PC-9 (cell line): Measurements from ENCODE around the gene EDRF1. TPM values are rescaled to one million over a fixed set of nuclear protein-coding genes. Genes with fewer than 3 reads are reported as not detected.

Experiments
- BruUV-seq: library from RNA; stranded (reverse); fragments of 400-500 nt; replicated peaks from 2 replicates; lab custom pipeline; 2021; lab: Mats Ljungman, UMichigan
- CTCF ChIA-PET: fragments of 300-600 bp; sonication (Branson Sonifier 250); formaldehyde crosslinking; loops from one replicate; lab custom pipeline; 2022; ENCODE audit warnings: antibody characterized with exemption; lab: Charles Lee
- POLR2A ChIA-PET: fragments of 300-600 bp; sonication (Branson Sonifier 250); formaldehyde crosslinking; loops from one replicate; lab custom pipeline; 2022; ENCODE audit warnings: antibody characterized with exemption; ENCODE audit not compliant: unreplicated experiment; lab: Charles Lee
- DNase-seq, 2 experiments: peaks; one replicate each; pipeline versions ENCODE4 v3.0.0 to v3.0.0-alpha.2; 2015 to 2022; ENCODE audit warnings: mixed read lengths in 1 of 2
- H2AFZ ChIP-seq: fragments of 200-600 bp; sonication (generic); 2 replicates; pipeline ENCODE4 v1.8.1; 2017; ENCODE audit warnings: antibody characterized with exemption
- H3F3A ChIP-seq: fragments of 200-600 bp; sonication (generic); 2 replicates; pipeline ENCODE4 v1.8.1; 2017; ENCODE audit warnings: antibody characterized with exemption, mild to moderate bottlenecking, low read depth; ENCODE audit not compliant: insufficient read depth
- H3K27ac ChIP-seq: fragments of 200-600 bp; sonication (generic); 2 replicates; pipeline ENCODE4 v1.6.1; 2016; ENCODE audit warnings: mixed run types
- H3K27me3 ChIP-seq: fragments of 200-600 bp; sonication (generic); 2 replicates; pipeline ENCODE4 v1.6.1; 2016; ENCODE audit warnings: low read depth, mixed run types; ENCODE audit not compliant: insufficient read depth
- H3K36me3 ChIP-seq: fragments of 200-600 bp; sonication (generic); 2 replicates; pipeline ENCODE4 v1.6.1; 2016; ENCODE audit warnings: low read depth, mixed run types
- H3K4me1 ChIP-seq: fragments of 200-600 bp; sonication (generic); replicated peaks from 2 replicates; pipeline ENCODE4 v1.6.1; 2016; ENCODE audit warnings: mixed run types; ENCODE audit not compliant: insufficient read depth
- H3K4me2 ChIP-seq: fragments of 200-600 bp; sonication (generic); 2 replicates; pipeline ENCODE4 v1.6.1; 2017; ENCODE audit warnings: mixed run types
- H3K4me3 ChIP-seq: fragments of 200-600 bp; sonication (generic); 2 replicates; pipeline ENCODE4 v1.6.1; 2016; ENCODE audit warnings: mixed run types
- H3K79me2 ChIP-seq: fragments of 200-600 bp; sonication (generic); 2 replicates; pipeline ENCODE4 v1.6.1; 2017; ENCODE audit warnings: low read depth, mixed run types
- H3K9me2 ChIP-seq: fragments of 200-600 bp; sonication (generic); 2 replicates; pipeline ENCODE4 v1.8.1; 2017; ENCODE audit warnings: mild to moderate bottlenecking; ENCODE audit not compliant: insufficient read depth
- H3K9me3 ChIP-seq: fragments of 200-600 bp; sonication (generic); 2 replicates; pipeline ENCODE4 v1.8.1; 2016; ENCODE audit warnings: low read depth; ENCODE audit not compliant: insufficient read depth
- H4K20me1 ChIP-seq: fragments of 200-600 bp; sonication (generic); 2 replicates; pipeline ENCODE4 v1.8.1; 2017; ENCODE audit not compliant: insufficient read depth
- EZH2 ChIP-seq: fragments of 200-600 bp; sonication (generic); IDR thresholded peaks from 2 replicates; pipeline ENCODE4 v1.8.0; 2017; ENCODE audit warnings: antibody characterized with exemption, low read depth
- intact Hi-C: fragments of 100-400 bp; cut with micrococcal nuclease; formaldehyde crosslinking; loops from one replicate; pipeline ENCODE4 v1.10.0; 2022; ENCODE audit not compliant: unreplicated experiment
- total RNA-seq: library from RNA; stranded (reverse); gene quantifications from 2 replicates; pipeline ENCODE4 v1.2.3, GENCODE V29; 2021
- TF ChIP-seq, protein P1 (sequence below): fragments of 200-600 bp; sonication (generic); conservative IDR thresholded peaks from 2 replicates; pipeline ENCODE4 v1.6.1; 2017; ENCODE audit warnings: mixed run types, antibody characterized with exemption, mild to moderate bottlenecking, moderate library complexity

EDRF1 gene
- total RNA-seq, 1 experiment from 2014 or later, result 21.7 TPM

DNA sequence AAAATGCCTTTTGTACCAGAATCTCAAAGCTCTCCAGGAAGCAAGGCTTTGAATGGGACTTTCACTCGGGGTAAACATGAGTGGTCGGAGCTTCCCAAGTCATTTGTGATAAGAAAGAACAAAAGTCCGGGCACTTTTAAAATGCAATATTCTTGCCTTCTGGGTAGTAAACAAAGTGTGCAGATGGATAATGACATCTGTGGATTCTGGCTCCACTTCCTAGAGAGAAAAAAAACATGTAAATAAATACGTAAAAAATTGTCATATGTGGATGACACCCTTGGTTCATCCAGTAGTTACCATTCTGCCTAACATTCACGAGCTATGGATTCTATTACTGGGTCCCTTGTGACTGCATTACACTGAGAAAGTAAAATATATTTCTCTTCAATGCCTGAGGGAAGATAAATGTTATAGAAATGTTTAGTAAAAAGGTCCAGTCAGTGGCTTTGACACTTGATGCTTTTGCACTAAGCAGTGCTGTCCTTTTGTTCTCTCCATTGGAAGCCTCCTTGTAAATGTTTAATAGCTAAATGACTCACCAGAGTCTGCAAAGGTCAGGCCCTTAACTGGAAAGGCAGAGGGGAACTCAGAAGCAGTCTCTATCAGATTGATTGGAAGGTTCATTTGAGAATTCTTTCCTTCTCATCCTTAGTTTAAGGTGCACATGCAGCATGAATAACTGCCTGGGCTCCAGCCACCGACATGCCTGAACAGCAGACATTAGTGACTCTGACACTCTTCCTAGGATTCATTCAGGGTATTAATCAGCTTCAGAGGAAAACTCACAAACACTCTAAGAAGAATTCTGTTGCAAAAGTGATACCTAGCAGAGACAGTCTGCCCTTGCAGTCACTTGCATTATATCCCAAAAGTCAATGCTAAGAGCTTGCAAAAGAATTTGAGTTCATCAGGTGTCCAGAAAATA lies 11.7 kb upstream of the EDRF1 start:
- Histone ChIP-seq H2AFZ (no peak overlapping the region), H4K20me1 (no peaks in the 10 kb centered on the region), H3K4me1 (0 out of 2 replicates have a peak, but pooled peaks cover 7% of the 10 kb centered on the region), H3K36me3 (no peaks in the 10 kb centered on the region), H3K4me3 (no peak overlapping the region), H3K9me3 (no peaks in the 10 kb centered on the region), H3K79me2 (no peaks in the 10 kb centered on the region), H3K4me2 (no peak overlapping the region), H3K27ac (no peak overlapping the region), H3F3A (no peaks in the 10 kb centered on the region), H3K27me3 (no peaks in the 10 kb centered on the region), H3K9me2 (no peaks in the 10 kb centered on the region)
- BruUV-seq, result no TSS peak
- TF ChIP-seq, protein P1, sequence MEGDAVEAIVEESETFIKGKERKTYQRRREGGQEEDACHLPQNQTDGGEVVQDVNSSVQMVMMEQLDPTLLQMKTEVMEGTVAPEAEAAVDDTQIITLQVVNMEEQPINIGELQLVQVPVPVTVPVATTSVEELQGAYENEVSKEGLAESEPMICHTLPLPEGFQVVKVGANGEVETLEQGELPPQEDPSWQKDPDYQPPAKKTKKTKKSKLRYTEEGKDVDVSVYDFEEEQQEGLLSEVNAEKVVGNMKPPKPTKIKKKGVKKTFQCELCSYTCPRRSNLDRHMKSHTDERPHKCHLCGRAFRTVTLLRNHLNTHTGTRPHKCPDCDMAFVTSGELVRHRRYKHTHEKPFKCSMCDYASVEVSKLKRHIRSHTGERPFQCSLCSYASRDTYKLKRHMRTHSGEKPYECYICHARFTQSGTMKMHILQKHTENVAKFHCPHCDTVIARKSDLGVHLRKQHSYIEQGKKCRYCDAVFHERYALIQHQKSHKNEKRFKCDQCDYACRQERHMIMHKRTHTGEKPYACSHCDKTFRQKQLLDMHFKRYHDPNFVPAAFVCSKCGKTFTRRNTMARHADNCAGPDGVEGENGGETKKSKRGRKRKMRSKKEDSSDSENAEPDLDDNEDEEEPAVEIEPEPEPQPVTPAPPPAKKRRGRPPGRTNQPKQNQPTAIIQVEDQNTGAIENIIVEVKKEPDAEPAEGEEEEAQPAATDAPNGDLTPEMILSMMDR, result no peak
- TF ChIP-seq EZH2, result no peak
- CTCF ChIA-PET, result no interaction called here
- POLR2A ChIA-PET, result interaction anchor here (0.7 kb wide), 1 partner anchor 45 kb away, joined by 3 read pairs; no protein-coding TSS in a partner anchor
- DNase-seq, result peak in 1 of 2 experiments; percentile 53
- intact Hi-C loops, result no loop called here

DNA sequence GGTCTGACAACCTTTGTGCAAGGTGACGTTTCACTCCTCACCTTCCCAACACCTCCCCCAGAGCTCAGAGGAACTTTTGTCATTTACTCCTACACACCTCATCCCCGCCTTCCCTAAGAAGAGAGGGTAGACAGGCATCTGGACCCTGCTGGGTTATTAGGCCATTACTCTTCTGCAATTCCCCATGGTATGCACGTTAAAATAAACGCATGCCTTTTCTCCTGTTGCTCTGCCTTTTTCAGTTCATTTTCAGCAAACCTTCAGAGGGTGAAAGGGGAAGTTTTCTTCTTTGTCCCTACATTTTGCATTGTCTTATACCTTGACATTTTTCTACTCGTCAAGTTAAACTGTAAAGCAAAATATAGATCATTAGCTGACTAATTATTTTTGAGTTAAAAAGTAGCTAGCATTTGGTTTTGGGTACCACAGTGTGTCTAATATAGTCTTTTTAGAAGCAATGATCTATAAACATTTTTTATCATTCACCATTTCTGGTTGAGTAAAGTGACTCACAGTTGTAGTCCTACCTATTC lies 10.5 kb upstream of the EDRF1 start:
- H3K27me3 ChIP-seq, result no peaks in the 10 kb centered on the region
- H3F3A ChIP-seq, result no peaks in the 10 kb centered on the region
- no peak for TF ChIP-seq EZH2
- no peaks in the 10 kb centered on the region for H3K9me3 ChIP-seq
- H3K4me2 ChIP-seq, result no peak overlapping the region
- ChIA-PET CTCF (no interaction called here), POLR2A (no interaction called here)
- no TSS peak for BruUV-seq
- H3K9me2 ChIP-seq, result no peaks in the 10 kb centered on the region
- intact Hi-C loops, result no loop called here
- no peak overlapping the region for H3K4me3 ChIP-seq
- no peak overlapping the region for H2AFZ ChIP-seq
- H3K79me2 ChIP-seq, result no peaks in the 10 kb centered on the region
- H3K4me1 ChIP-seq, result 0 out of 2 replicates have a peak, but pooled peaks cover 7% of the 10 kb centered on the region
- DNase-seq, result no peak
- no peaks in the 10 kb centered on the region for H3K36me3 ChIP-seq
- no peak overlapping the region for H3K27ac ChIP-seq
- H4K20me1 ChIP-seq, result no peaks in the 10 kb centered on the region

DNA sequence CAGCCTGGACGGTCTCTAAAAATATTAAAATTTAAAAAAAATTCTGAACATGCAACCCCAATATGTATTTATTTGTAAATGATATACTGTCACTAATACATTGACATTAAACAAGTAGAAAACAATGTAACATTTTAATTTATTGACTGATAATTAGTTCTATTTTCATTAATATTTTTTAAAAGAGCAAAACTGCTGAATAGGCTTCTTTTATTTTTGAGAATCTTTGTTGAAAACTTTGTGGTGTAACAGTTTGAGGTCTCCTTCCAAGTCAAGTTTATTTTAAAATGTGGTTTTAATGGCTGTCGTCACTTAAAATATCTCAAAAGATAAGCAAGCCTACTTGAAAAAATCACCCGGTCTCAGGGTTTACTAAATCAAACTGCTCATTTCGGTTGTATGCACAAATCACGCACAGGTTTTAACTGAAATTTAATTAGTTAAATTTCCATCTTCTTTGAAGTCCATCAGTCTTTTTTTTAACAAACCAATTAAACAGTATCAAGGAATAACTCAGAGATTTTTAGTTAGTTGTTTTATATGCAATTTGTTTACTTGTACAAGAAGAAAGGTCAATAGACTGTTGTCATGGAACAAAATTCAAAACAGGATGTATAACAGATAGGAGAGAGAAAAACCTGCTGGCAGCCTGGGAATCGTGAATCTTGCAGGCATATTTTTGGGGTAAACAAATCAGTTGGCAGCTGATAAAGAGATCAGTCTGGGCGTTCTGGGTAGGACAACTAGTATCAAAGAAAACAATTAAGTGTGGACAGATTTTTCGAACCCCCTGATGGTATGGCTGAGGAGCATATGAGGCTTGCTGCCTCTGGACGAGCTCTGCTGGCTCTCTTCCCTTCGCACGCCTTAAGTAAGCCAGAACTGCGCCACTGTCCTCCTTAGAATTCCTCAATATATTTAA lies 9.7 kb upstream of the EDRF1 start:
- no peak overlapping the region for H3K27ac ChIP-seq
- POLR2A ChIA-PET, result no interaction called here
- H3K4me2 ChIP-seq, result no peak overlapping the region
- H3K9me2 ChIP-seq, result no peaks in the 10 kb centered on the region
- no peaks in the 10 kb centered on the region for H3K27me3 ChIP-seq
- no peaks in the 10 kb centered on the region for H4K20me1 ChIP-seq
- no TSS peak for BruUV-seq
- H2AFZ ChIP-seq, result no peak overlapping the region
- no peaks in the 10 kb centered on the region for H3K9me3 ChIP-seq
- H3K4me1 ChIP-seq, result 0 out of 2 replicates have a peak, but pooled peaks cover 7% of the 10 kb centered on the region
- no peak for DNase-seq
- no peak overlapping the region for H3K4me3 ChIP-seq
- no peaks in the 10 kb centered on the region for H3F3A ChIP-seq
- CTCF ChIA-PET, result no interaction called here
- intact Hi-C loops, result no loop called here
- no peak for TF ChIP-seq EZH2
- TF ChIP-seq, protein P1, result no peak
- no peaks in the 10 kb centered on the region for H3K79me2 ChIP-seq
- no peaks in the 10 kb centered on the region for H3K36me3 ChIP-seq
